Breast epithelium (tissue), 3 donors: ENCODE data around the gene TAF11L8.

Source experiments
- CTCF ChIP-seq, 3 donors: fragments of 450-650 bp; IDR thresholded peaks; one replicate each; pipeline ENCODE4 v1.5.1; 2016 to 2017; ENCODE audit warnings: antibody characterized with exemption in 3 of 3, mild to moderate bottlenecking in 3 of 3, moderate library complexity in 3 of 3
- POLR2A ChIP-seq: fragments of 450-650 bp; IDR thresholded peaks from one replicate; pipeline ENCODE4 v1.6.1; 2016; ENCODE audit warnings: antibody characterized with exemption, mild to moderate bottlenecking, moderate library complexity
- POLR2AphosphoS5 ChIP-seq, 3 donors: sonication (generic); formaldehyde crosslinking; IDR thresholded peaks; one replicate each; pipeline ENCODE4 v1.6.1; 2017; ENCODE audit warnings: antibody characterized with exemption in 3 of 3

GRCh38 chr5:17619354-17619753 lies 28.6 kb upstream of the TAF11L8 start:
- TF ChIP-seq CTCF (IDR thresholded peaks at IDR 0.05), result no peak
- no peak for TF ChIP-seq POLR2A
- TF ChIP-seq POLR2AphosphoS5 (IDR thresholded peaks at IDR 0.05), result no peak
